Hematopoietic multipotent progenitor cell treated with erythropoietin and hydrocortisone succinate and interleukin-3 and kit ligand, for 8 days (in vitro differentiated cells): Measurements from ENCODE around the gene GABRE.
"Not testable (repeated sequence)": the region's sequence is repeated elsewhere in the genome, so short reads cannot be mapped to it uniquely, and the experiment has no call there.

Experiments
- DNase-seq: peaks from one replicate; pipeline ENCODE4 v3.0.0-alpha.2; 2015

GABRE gene

GRCh38 chrX:151962034-151962433 is 12.4 kb downstream of the GABRE start:
- no peak for DNase-seq

- no peak for DNase-seq
Observed at GRCh38 chrX:151958101-151958500, 16.4 kb downstream of the GABRE start.

- no peak for DNase-seq
Observed at GRCh38 chrX:151954730-151955129, 19.7 kb downstream of the GABRE start.

GRCh38 chrX:151938172-151938571 is 36.3 kb downstream of the GABRE start:
- DNase-seq = no peak

GRCh38 chrX:151935358-151935757 is 39.1 kb downstream of the GABRE start:
- DNase-seq = no peak

GRCh38 chrX:151929126-151929525 is 45.4 kb downstream of the GABRE start:
- DNase-seq = no peak

GRCh38 chrX:151923648-151924047 is 50.8 kb downstream of the GABRE start:
- DNase-seq = no peak

GRCh38 chrX:151922692-151923091 is 51.8 kb downstream of the GABRE start:
- no peak for DNase-seq

GRCh38 chrX:151921866-151922265 is 52.6 kb downstream of the GABRE start:
- no peak for DNase-seq

- no peak for DNase-seq
Observed at GRCh38 chrX:151921292-151921691, 53.2 kb downstream of the GABRE start.

- no peak for DNase-seq
Observed at GRCh38 chrX:151920530-151920929, 53.9 kb downstream of the GABRE start.

- DNase-seq = no peak
Observed at GRCh38 chrX:151920101-151920500, 54.4 kb downstream of the GABRE start.

GRCh38 chrX:151919610-151920009 is 54.9 kb downstream of the GABRE start:
- DNase-seq = no peak

GRCh38 chrX:151918736-151919135 is 55.7 kb downstream of the GABRE start:
- DNase-seq = not testable (repeated sequence)

- DNase-seq = no peak
Observed at GRCh38 chrX:151912780-151913179, 61.7 kb downstream of the GABRE start, which contains the start of gene MAGEA4. Gene MAGEA4, plus strand, starts transcription at chrX:151912889. Its CDS starts 10,776 bp downstream, at chrX:151923665.

GRCh38 chrX:151912221-151912620 is 62.3 kb downstream of the GABRE start:
- DNase-seq = no peak

- DNase-seq = no peak
Observed at GRCh38 chrX:151904989-151905388, 69.5 kb downstream of the GABRE start.
